GM23338 (cell line): Measurements from ENCODE around the gene PLAAT5. TPM values are rescaled to one million over a fixed set of nuclear protein-coding genes. Genes with fewer than 3 reads are reported as not detected.
A peak's percentile ranks its signal among the peaks of the same experiment; 100 is the strongest.

ENCODE experiments used
- ATAC-seq: fragments of 200-7000 bp; cut with Tn5 transposase; 3 replicates; pipeline ENCODE4 v1.9.1; 2020
- DNase-seq: peaks from one replicate; pipeline ENCODE4 v3.0.0-alpha.2; 2015; ENCODE audit warnings: low spot score
- H2AFZ ChIP-seq: fragments of 200-600 bp; sonication (generic); 2 replicates; pipeline ENCODE4 v1.8.0; 2016; ENCODE audit warnings: antibody characterized with exemption, mild to moderate bottlenecking, moderate library complexity
- H3F3A ChIP-seq: fragments of 200-600 bp; sonication (generic); replicated peaks from 2 replicates; pipeline ENCODE4 v1.8.0; 2017; ENCODE audit warnings: antibody characterized with exemption, mixed run types, low read depth
- H3K27ac ChIP-seq: fragments of 200-600 bp; sonication (generic); 2 replicates; pipeline ENCODE4 v1.6.1; 2016; ENCODE audit warnings: low read depth
- H3K27me3 ChIP-seq: fragments of 200-600 bp; sonication (generic); 2 replicates; pipeline ENCODE4 v1.8.0; 2016; ENCODE audit warnings: mild to moderate bottlenecking, mixed run types, moderate library complexity; ENCODE audit not compliant: insufficient read depth
- H3K36me3 ChIP-seq: fragments of 200-600 bp; sonication (generic); 2 replicates; pipeline ENCODE4 v1.8.0; 2016; ENCODE audit warnings: mild to moderate bottlenecking; ENCODE audit not compliant: insufficient read depth
- H3K4me1 ChIP-seq: fragments of 200-600 bp; sonication (generic); 2 replicates; pipeline ENCODE4 v1.8.0; 2016; ENCODE audit warnings: mild to moderate bottlenecking, moderate library complexity; ENCODE audit not compliant: insufficient read depth
- H3K4me2 ChIP-seq: fragments of 200-600 bp; sonication (generic); 2 replicates; pipeline ENCODE4 v1.7.1; 2017; ENCODE audit warnings: mixed run types
- H3K4me3 ChIP-seq: fragments of 200-600 bp; sonication (generic); 2 replicates; pipeline ENCODE4 v1.6.1; 2016; ENCODE audit warnings: mixed run types
- H3K79me2 ChIP-seq: fragments of 200-600 bp; sonication (generic); replicated peaks from 2 replicates; pipeline ENCODE4 v1.8.0; 2017; ENCODE audit warnings: mild to moderate bottlenecking; ENCODE audit not compliant: insufficient read depth
- H3K9me2 ChIP-seq: fragments of 200-600 bp; sonication (generic); 2 replicates; pipeline ENCODE4 v1.8.0; 2017; ENCODE audit not compliant: insufficient read depth
- H4K20me1 ChIP-seq: fragments of 200-600 bp; sonication (generic); replicated peaks from 2 replicates; pipeline ENCODE4 v1.8.0; 2017; ENCODE audit warnings: mild to moderate bottlenecking; ENCODE audit not compliant: insufficient read depth
- H3K27ac Mint-ChIP-seq: 2 replicates; pipeline ENCODE4 v1.8.0; 2020; ENCODE audit warnings: inconsistent platforms, mild to moderate bottlenecking, moderate library complexity, mixed read lengths
- H3K27me3 Mint-ChIP-seq: 3 replicates; pipeline ENCODE4 v1.8.0; 2022; ENCODE audit warnings: low read depth, mild to moderate bottlenecking, moderate library complexity, mixed read lengths, inconsistent platforms; ENCODE audit not compliant: insufficient read depth, poor library complexity
- H3K36me3 Mint-ChIP-seq: 3 replicates; pipeline ENCODE4 v1.8.0; 2021; ENCODE audit warnings: low read depth, mild to moderate bottlenecking, inconsistent platforms, moderate library complexity, mixed read lengths
- H3K4me1 Mint-ChIP-seq: 3 replicates; pipeline ENCODE4 v1.8.0; 2020; ENCODE audit warnings: mild to moderate bottlenecking, inconsistent platforms, mixed read lengths
- H3K4me3 Mint-ChIP-seq: 3 replicates; pipeline ENCODE4 v1.8.0; 2021; ENCODE audit warnings: moderate library complexity, mild to moderate bottlenecking, inconsistent platforms, mixed read lengths
- H3K9me3 Mint-ChIP-seq: 3 replicates; pipeline ENCODE4 v1.8.0; 2020; ENCODE audit warnings: moderate library complexity, mild to moderate bottlenecking, inconsistent platforms, mixed read lengths
- ETS1 ChIP-seq: IDR thresholded peaks from 2 replicates; pipeline ENCODE4 v1.6.1; 2016; ENCODE audit warnings: antibody characterized with exemption
- EZH2phosphoT487 ChIP-seq: fragments of 200-600 bp; sonication (generic); IDR thresholded peaks from one replicate; pipeline ENCODE4 v1.8.1; 2018; ENCODE audit warnings: antibody characterized with exemption; ENCODE audit not compliant: unreplicated experiment
- NANOG ChIP-seq: IDR thresholded peaks from 2 replicates; pipeline ENCODE4 v1.6.1; 2016; ENCODE audit warnings: antibody characterized with exemption, borderline replicate concordance
- polyA plus RNA-seq: library from polyadenylated mRNA; unstranded; fragments of >200 nt; fragmentation: Nextera tagmentation; extraction: Ambion mirVana; gene quantifications from 2 replicates; pipeline ENCODE4 v1.2.1, GENCODE V29; 2016
- total RNA-seq: library from RNA; depleted of rRNA; stranded (reverse); fragments of >200 nt; shearing (Covaris generic); gene quantifications from 2 replicates; pipeline ENCODE4 v1.2.3, GENCODE V29; 2014
- TF ChIP-seq, protein P1 (sequence below): fragments of 250-450 bp; sonication (Bioruptor Pico); IDR thresholded peaks from 2 replicates; pipeline ENCODE4 v1.5.0; 2020; ENCODE audit warnings: mild to moderate bottlenecking, moderate library complexity

Gene PLAAT5
- total and polyA plus RNA-seq, 2 experiments from 2014 or later: 7.7 to 11.6 TPM

GRCh38 chr11:63448646-63449045, 42.3 kb downstream of the PLAAT5 start:
- H4K20me1 ChIP-seq: no peaks in the 10 kb centered on the region
- H3K79me2 ChIP-seq: no peaks in the 10 kb centered on the region
- DNase-seq: peak; percentile 69
- no peak overlapping the region for H3K4me3 ChIP-seq
- H3K4me1 ChIP-seq: peaks cover 25% of the 10 kb centered on the region
- H3K27me3 Mint-ChIP-seq: peaks cover 2% of the 10 kb centered on the region
- H3K4me3 Mint-ChIP-seq: peak overlapping the region; percentile 5; the same call in 1 of the 3 replicates
- H3K27ac Mint-ChIP-seq: peak overlapping the region; percentile 80
- H3K4me1 Mint-ChIP-seq: peaks cover 42% of the 10 kb centered on the region
- peak overlapping the region; percentile 81 for H3K27ac ChIP-seq
- no peak overlapping the region for H2AFZ ChIP-seq
- peak; percentile 70 for ATAC-seq
- H3F3A ChIP-seq: no peaks in the 10 kb centered on the region
- H3K9me2 ChIP-seq: peaks cover 26% of the 10 kb centered on the region
- H3K4me2 ChIP-seq: peak overlapping the region; percentile 7
- TF ChIP-seq NANOG: peak; percentile 99
- TF ChIP-seq ETS1: peak; percentile 73
- TF ChIP-seq, protein P1, sequence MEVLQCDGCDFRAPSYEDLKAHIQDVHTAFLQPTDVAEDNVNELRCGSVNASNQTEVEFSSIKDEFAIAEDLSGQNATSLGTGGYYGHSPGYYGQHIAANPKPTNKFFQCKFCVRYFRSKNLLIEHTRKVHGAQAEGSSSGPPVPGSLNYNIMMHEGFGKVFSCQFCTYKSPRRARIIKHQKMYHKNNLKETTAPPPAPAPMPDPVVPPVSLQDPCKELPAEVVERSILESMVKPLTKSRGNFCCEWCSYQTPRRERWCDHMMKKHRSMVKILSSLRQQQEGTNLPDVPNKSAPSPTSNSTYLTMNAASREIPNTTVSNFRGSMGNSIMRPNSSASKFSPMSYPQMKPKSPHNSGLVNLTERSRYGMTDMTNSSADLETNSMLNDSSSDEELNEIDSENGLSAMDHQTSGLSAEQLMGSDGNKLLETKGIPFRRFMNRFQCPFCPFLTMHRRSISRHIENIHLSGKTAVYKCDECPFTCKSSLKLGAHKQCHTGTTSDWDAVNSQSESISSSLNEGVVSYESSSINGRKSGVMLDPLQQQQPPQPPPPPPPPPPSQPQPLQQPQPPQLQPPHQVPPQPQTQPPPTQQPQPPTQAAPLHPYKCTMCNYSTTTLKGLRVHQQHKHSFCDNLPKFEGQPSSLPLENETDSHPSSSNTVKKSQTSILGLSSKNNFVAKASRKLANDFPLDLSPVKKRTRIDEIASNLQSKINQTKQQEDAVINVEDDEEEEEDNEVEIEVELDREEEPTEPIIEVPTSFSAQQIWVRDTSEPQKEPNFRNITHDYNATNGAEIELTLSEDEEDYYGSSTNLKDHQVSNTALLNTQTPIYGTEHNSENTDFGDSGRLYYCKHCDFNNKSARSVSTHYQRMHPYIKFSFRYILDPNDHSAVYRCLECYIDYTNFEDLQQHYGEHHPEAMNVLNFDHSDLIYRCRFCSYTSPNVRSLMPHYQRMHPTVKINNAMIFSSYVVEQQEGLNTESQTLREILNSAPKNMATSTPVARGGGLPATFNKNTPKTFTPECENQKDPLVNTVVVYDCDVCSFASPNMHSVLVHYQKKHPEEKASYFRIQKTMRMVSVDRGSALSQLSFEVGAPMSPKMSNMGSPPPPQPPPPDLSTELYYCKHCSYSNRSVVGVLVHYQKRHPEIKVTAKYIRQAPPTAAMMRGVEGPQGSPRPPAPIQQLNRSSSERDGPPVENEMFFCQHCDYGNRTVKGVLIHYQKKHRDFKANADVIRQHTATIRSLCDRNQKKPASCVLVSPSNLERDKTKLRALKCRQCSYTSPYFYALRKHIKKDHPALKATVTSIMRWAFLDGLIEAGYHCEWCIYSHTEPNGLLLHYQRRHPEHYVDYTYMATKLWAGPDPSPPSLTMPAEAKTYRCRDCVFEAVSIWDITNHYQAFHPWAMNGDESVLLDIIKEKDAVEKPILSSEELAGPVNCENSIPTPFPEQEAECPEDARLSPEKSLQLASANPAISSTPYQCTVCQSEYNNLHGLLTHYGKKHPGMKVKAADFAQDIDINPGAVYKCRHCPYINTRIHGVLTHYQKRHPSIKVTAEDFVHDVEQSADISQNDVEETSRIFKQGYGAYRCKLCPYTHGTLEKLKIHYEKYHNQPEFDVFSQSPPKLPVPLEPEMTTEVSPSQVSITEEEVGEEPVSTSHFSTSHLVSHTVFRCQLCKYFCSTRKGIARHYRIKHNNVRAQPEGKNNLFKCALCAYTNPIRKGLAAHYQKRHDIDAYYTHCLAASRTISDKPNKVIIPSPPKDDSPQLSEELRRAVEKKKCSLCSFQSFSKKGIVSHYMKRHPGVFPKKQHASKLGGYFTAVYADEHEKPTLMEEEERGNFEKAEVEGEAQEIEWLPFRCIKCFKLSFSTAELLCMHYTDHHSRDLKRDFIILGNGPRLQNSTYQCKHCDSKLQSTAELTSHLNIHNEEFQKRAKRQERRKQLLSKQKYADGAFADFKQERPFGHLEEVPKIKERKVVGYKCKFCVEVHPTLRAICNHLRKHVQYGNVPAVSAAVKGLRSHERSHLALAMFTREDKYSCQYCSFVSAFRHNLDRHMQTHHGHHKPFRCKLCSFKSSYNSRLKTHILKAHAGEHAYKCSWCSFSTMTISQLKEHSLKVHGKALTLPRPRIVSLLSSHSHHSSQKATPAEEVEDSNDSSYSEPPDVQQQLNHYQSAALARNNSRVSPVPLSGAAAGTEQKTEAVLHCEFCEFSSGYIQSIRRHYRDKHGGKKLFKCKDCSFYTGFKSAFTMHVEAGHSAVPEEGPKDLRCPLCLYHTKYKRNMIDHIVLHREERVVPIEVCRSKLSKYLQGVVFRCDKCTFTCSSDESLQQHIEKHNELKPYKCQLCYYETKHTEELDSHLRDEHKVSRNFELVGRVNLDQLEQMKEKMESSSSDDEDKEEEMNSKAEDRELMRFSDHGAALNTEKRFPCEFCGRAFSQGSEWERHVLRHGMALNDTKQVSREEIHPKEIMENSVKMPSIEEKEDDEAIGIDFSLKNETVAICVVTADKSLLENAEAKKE (CRISPR knock-in tag): no peak
- peaks cover 38% of the 10 kb centered on the region for H3K36me3 Mint-ChIP-seq
- no peaks in the 10 kb centered on the region for H3K36me3 ChIP-seq
- H3K27me3 ChIP-seq: no peaks in the 10 kb centered on the region
- peaks cover 33% of the 10 kb centered on the region for H3K9me3 Mint-ChIP-seq

GRCh38 chr11:63445720-63446119, 45.2 kb downstream of the PLAAT5 start:
- peaks cover 26% of the 10 kb centered on the region for H3K4me1 Mint-ChIP-seq
- Histone ChIP-seq H4K20me1 (no peaks in the 10 kb centered on the region), H3K79me2 (no peaks in the 10 kb centered on the region), H3K4me1 (peaks cover 19% of the 10 kb centered on the region), H3K27me3 (no peaks in the 10 kb centered on the region), H3K9me2 (peaks cover 26% of the 10 kb centered on the region), H3K36me3 (no peaks in the 10 kb centered on the region), H3K27ac (no peak overlapping the region), H3K4me2 (no peak overlapping the region), H3F3A (no peaks in the 10 kb centered on the region), H2AFZ (0 out of 2 replicates have a peak overlapping the region, but pooled peaks have one; percentile 25), H3K4me3 (no peak overlapping the region)
- no peak overlapping the region for H3K4me3 Mint-ChIP-seq
- H3K27me3 Mint-ChIP-seq: peaks cover 2% of the 10 kb centered on the region
- peaks cover 19% of the 10 kb centered on the region for H3K9me3 Mint-ChIP-seq
- ATAC-seq (no peak), DNase-seq (no peak)
- peaks cover 16% of the 10 kb centered on the region for H3K36me3 Mint-ChIP-seq
- H3K27ac Mint-ChIP-seq: no peak overlapping the region
- TF ChIP-seq NANOG: no peak
- TF ChIP-seq, protein P1 (CRISPR knock-in tag): no peak
- TF ChIP-seq EZH2phosphoT487: no peak
